Breast epithelium (tissue), 3 donors: ENCODE data around the gene SLC26A5.

ENCODE experiments used
- POLR2A ChIP-seq: fragments of 450-650 bp; IDR thresholded peaks from one replicate; pipeline ENCODE4 v1.6.1; 2016; ENCODE audit warnings: antibody characterized with exemption, mild to moderate bottlenecking, moderate library complexity
- POLR2AphosphoS5 ChIP-seq, 3 donors: sonication (generic); formaldehyde crosslinking; IDR thresholded peaks; one replicate each; pipeline ENCODE4 v1.6.1; 2017; ENCODE audit warnings: antibody characterized with exemption in 3 of 3
- TF ChIP-seq, protein P1 (sequence below), 3 donors: fragments of 450-650 bp; IDR thresholded peaks; one replicate each; pipeline ENCODE4 v1.5.1; 2016 to 2017; ENCODE audit warnings: antibody characterized with exemption in 3 of 3, mild to moderate bottlenecking in 3 of 3, moderate library complexity in 3 of 3

DNA sequence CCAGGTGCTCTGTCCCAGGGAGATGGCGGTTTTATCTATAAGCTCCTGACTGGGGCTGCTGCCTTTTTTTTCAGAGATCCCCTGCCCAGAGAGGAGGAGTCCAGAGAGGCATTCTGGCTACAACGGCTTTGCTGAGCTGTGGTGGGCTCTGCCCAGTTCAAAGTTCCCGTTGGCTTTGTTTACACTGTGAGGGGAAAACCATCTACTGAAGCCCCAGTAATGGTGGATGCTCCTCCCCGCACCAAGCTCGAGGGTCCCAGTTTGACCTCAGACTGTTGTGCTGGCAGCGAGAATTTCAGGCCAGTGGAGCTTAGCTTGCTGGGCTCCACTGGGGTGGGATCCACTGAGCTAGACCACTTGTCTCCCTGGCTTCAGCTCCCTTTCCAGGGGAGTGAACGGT is 16.4 kb upstream of the SLC26A5 start:
- TF ChIP-seq POLR2AphosphoS5 (IDR thresholded peaks at IDR 0.05) (no peak), POLR2A (no peak)
- TF ChIP-seq, protein P1, sequence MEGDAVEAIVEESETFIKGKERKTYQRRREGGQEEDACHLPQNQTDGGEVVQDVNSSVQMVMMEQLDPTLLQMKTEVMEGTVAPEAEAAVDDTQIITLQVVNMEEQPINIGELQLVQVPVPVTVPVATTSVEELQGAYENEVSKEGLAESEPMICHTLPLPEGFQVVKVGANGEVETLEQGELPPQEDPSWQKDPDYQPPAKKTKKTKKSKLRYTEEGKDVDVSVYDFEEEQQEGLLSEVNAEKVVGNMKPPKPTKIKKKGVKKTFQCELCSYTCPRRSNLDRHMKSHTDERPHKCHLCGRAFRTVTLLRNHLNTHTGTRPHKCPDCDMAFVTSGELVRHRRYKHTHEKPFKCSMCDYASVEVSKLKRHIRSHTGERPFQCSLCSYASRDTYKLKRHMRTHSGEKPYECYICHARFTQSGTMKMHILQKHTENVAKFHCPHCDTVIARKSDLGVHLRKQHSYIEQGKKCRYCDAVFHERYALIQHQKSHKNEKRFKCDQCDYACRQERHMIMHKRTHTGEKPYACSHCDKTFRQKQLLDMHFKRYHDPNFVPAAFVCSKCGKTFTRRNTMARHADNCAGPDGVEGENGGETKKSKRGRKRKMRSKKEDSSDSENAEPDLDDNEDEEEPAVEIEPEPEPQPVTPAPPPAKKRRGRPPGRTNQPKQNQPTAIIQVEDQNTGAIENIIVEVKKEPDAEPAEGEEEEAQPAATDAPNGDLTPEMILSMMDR (IDR thresholded peaks at IDR 0.05) = no peak
